ENCODE data around the gene ZNF831.

The ZNF831 gene

GRCh38 chr20:59273739-59274357 lies 110.2 kb downstream of the ZNF831 start:
- Histone ChIP-seq H3K4me3 (ENCODE audit: control insufficient read depth in 1 of 7, extremely low read depth in 1 of 7, insufficient read depth in 4 of 7, low read depth in 2 of 7, low read length in 6 of 7) (no peak overlapping the region), H3K27ac (ENCODE audit: insufficient read depth in 1 of 2, low read depth in 1 of 2, low read length in 2 of 2, poor library complexity in 1 of 2, severe bottlenecking in 2 of 2) (no peak overlapping the region), H3K27me3 (replicated peaks in 2 of 5; ENCODE audit: control insufficient read depth in 4 of 5, insufficient read depth in 5 of 5, low read length in 4 of 5) (peaks cover 0 to 13% (median 0%) of the 10 kb centered on the region in 5 experiments), H3K36me3 (ENCODE audit: control insufficient read depth in 4 of 4, insufficient read depth in 4 of 4, low read length in 3 of 4) (no peaks in the 10 kb centered on the region), H3K4me1 (ENCODE audit: control extremely low read depth in 1 of 4, control insufficient read depth in 4 of 4, insufficient read depth in 4 of 4, low read length in 3 of 4) (peaks cover 0 to 19% (median 7%) of the 10 kb centered on the region in 4 experiments), H3K9me3 (ENCODE audit: control extremely low read depth in 1 of 5, control insufficient read depth in 4 of 5, insufficient read depth in 2 of 5, low read depth in 1 of 5, low read length in 4 of 5) (no peaks in the 10 kb centered on the region)
- DNase-seq = peak in 2 of 3 donors; percentile 8 to 50
- CTCF ChIA-PET = no interaction called here
- POLR2A ChIA-PET = no interaction called here
- 86% methylated on average over 10 of the region's 11 CpGs for WGBS (ENCODE audit: insufficient coverage)

- Histone ChIP-seq H3K4me3 (ENCODE audit: control insufficient read depth in 1 of 7, extremely low read depth in 1 of 7, insufficient read depth in 4 of 7, low read depth in 2 of 7, low read length in 6 of 7) (no peak overlapping the region), H3K27ac (ENCODE audit: insufficient read depth in 1 of 2, low read depth in 1 of 2, low read length in 2 of 2, poor library complexity in 1 of 2, severe bottlenecking in 2 of 2) (no peak overlapping the region), H3K9me3 (ENCODE audit: control extremely low read depth in 1 of 5, control insufficient read depth in 4 of 5, insufficient read depth in 2 of 5, low read depth in 1 of 5, low read length in 4 of 5) (peaks cover 0 to 2% (median 0%) of the 10 kb centered on the region in 5 experiments), H3K36me3 (ENCODE audit: control insufficient read depth in 4 of 4, insufficient read depth in 4 of 4, low read length in 3 of 4) (no peaks in the 10 kb centered on the region), H3K4me1 (ENCODE audit: control extremely low read depth in 1 of 4, control insufficient read depth in 4 of 4, insufficient read depth in 4 of 4, low read length in 3 of 4) (peaks cover 0 to 11% (median 3%) of the 10 kb centered on the region in 4 experiments), H3K27me3 (replicated peaks in 2 of 5; ENCODE audit: control insufficient read depth in 4 of 5, insufficient read depth in 5 of 5, low read length in 4 of 5) (peaks cover 0 to 14% (median 0%) of the 10 kb centered on the region in 5 experiments)
- WGBS (ENCODE audit: insufficient coverage) = 76% methylated on average over 3 of the region's 5 CpGs
- CTCF ChIA-PET = no interaction called here
- no peak for DNase-seq
- POLR2A ChIA-PET = no interaction called here
These were observed 113.3 kb downstream of the ZNF831 start for GRCh38 chr20:59276938-59277337.

- 100% methylated on average over 4 of the region's 5 CpGs for WGBS (ENCODE audit: insufficient coverage)
- ChIA-PET CTCF (interaction anchor here (1.2 kb wide), 1 partner anchor 9 kb away, joined by 4 read pairs; no protein-coding TSS in a partner anchor), POLR2A (no interaction called here)
- no peaks in the 10 kb centered on the region for H3K36me3 ChIP-seq (ENCODE audit: control insufficient read depth in 4 of 4, insufficient read depth in 4 of 4, low read length in 3 of 4)
- H3K4me3 ChIP-seq (ENCODE audit: control insufficient read depth in 1 of 7, extremely low read depth in 1 of 7, insufficient read depth in 4 of 7, low read depth in 2 of 7, low read length in 6 of 7) = no peak overlapping the region
- H3K27ac ChIP-seq (ENCODE audit: insufficient read depth in 1 of 2, low read depth in 1 of 2, low read length in 2 of 2, poor library complexity in 1 of 2, severe bottlenecking in 2 of 2) = no peak overlapping the region
- no peaks in the 10 kb centered on the region for H3K9me3 ChIP-seq (ENCODE audit: control extremely low read depth in 1 of 5, control insufficient read depth in 4 of 5, insufficient read depth in 2 of 5, low read depth in 1 of 5, low read length in 4 of 5)
- H3K4me1 ChIP-seq (ENCODE audit: control extremely low read depth in 1 of 4, control insufficient read depth in 4 of 4, insufficient read depth in 4 of 4, low read length in 3 of 4) = no peaks in the 10 kb centered on the region
- peaks cover 0 to 11% (median 0%) of the 10 kb centered on the region in 5 experiments for H3K27me3 ChIP-seq (replicated peaks in 2 of 5; ENCODE audit: control insufficient read depth in 4 of 5, insufficient read depth in 5 of 5, low read length in 4 of 5)
- DNase-seq = no peak
These were observed 120.8 kb downstream of the ZNF831 start for GRCh38 chr20:59284470-59284869.

- H3K27ac ChIP-seq (ENCODE audit: insufficient read depth in 1 of 2, low read depth in 1 of 2, low read length in 2 of 2, poor library complexity in 1 of 2, severe bottlenecking in 2 of 2) = no peak overlapping the region
- ChIA-PET CTCF (no interaction called here), POLR2A (no interaction called here)
- H3K4me3 ChIP-seq (ENCODE audit: control insufficient read depth in 1 of 7, extremely low read depth in 1 of 7, insufficient read depth in 4 of 7, low read depth in 2 of 7, low read length in 6 of 7) = no peak overlapping the region
- DNase-seq = no peak
- H3K9me3 ChIP-seq (ENCODE audit: control extremely low read depth in 1 of 5, control insufficient read depth in 4 of 5, insufficient read depth in 2 of 5, low read depth in 1 of 5, low read length in 4 of 5) = no peaks in the 10 kb centered on the region
- H3K36me3 ChIP-seq (ENCODE audit: control insufficient read depth in 4 of 4, insufficient read depth in 4 of 4, low read length in 3 of 4) = no peaks in the 10 kb centered on the region
- H3K4me1 ChIP-seq (ENCODE audit: control extremely low read depth in 1 of 4, control insufficient read depth in 4 of 4, insufficient read depth in 4 of 4, low read length in 3 of 4) = no peaks in the 10 kb centered on the region
- peaks cover 0 to 26% (median 8%) of the 10 kb centered on the region in 5 experiments for H3K27me3 ChIP-seq (replicated peaks in 2 of 5; ENCODE audit: control insufficient read depth in 4 of 5, insufficient read depth in 5 of 5, low read length in 4 of 5)
- WGBS (ENCODE audit: insufficient coverage) = 92% methylated on average over 5 of the region's 5 CpGs
These were observed 126.4 kb downstream of the ZNF831 start for GRCh38 chr20:59289994-59290393.

- WGBS (ENCODE audit: insufficient coverage) = 96% methylated on average over 17 of the region's 19 CpGs
- H3K4me3 ChIP-seq (ENCODE audit: control insufficient read depth in 1 of 7, extremely low read depth in 1 of 7, insufficient read depth in 4 of 7, low read depth in 2 of 7, low read length in 6 of 7) = no peak overlapping the region
- DNase-seq = no peak
- no peaks in the 10 kb centered on the region for H3K4me1 ChIP-seq (ENCODE audit: control extremely low read depth in 1 of 4, control insufficient read depth in 4 of 4, insufficient read depth in 4 of 4, low read length in 3 of 4)
- no peak overlapping the region for H3K27ac ChIP-seq (ENCODE audit: insufficient read depth in 1 of 2, low read depth in 1 of 2, low read length in 2 of 2, poor library complexity in 1 of 2, severe bottlenecking in 2 of 2)
- no peaks in the 10 kb centered on the region for H3K36me3 ChIP-seq (ENCODE audit: control insufficient read depth in 4 of 4, insufficient read depth in 4 of 4, low read length in 3 of 4)
- ChIA-PET CTCF (no interaction called here), POLR2A (no interaction called here)
- no peaks in the 10 kb centered on the region for H3K9me3 ChIP-seq (ENCODE audit: control extremely low read depth in 1 of 5, control insufficient read depth in 4 of 5, insufficient read depth in 2 of 5, low read depth in 1 of 5, low read length in 4 of 5)
- H3K27me3 ChIP-seq (replicated peaks in 2 of 5; ENCODE audit: control insufficient read depth in 4 of 5, insufficient read depth in 5 of 5, low read length in 4 of 5) = peaks cover 0 to 35% (median 13%) of the 10 kb centered on the region in 5 experiments
These were observed 128.2 kb downstream of the ZNF831 start for GRCh38 chr20:59291740-59292383.

GRCh38 chr20:59295531-59295930 lies 131.9 kb downstream of the ZNF831 start:
- ChIA-PET POLR2A (no interaction called here), CTCF (no interaction called here)
- Histone ChIP-seq H3K27me3 (replicated peaks in 2 of 5; ENCODE audit: control insufficient read depth in 4 of 5, insufficient read depth in 5 of 5, low read length in 4 of 5) (peaks cover 0 to 67% (median 27%) of the 10 kb centered on the region in 5 experiments), H3K9me3 (ENCODE audit: control extremely low read depth in 1 of 5, control insufficient read depth in 4 of 5, insufficient read depth in 2 of 5, low read depth in 1 of 5, low read length in 4 of 5) (no peaks in the 10 kb centered on the region), H3K36me3 (ENCODE audit: control insufficient read depth in 4 of 4, insufficient read depth in 4 of 4, low read length in 3 of 4) (no peaks in the 10 kb centered on the region), H3K4me1 (ENCODE audit: control extremely low read depth in 1 of 4, control insufficient read depth in 4 of 4, insufficient read depth in 4 of 4, low read length in 3 of 4) (peaks cover 0 to under 1% (median 0%) of the 10 kb centered on the region in 4 experiments), H3K27ac (ENCODE audit: insufficient read depth in 1 of 2, low read depth in 1 of 2, low read length in 2 of 2, poor library complexity in 1 of 2, severe bottlenecking in 2 of 2) (no peak overlapping the region), H3K4me3 (ENCODE audit: control insufficient read depth in 1 of 7, extremely low read depth in 1 of 7, insufficient read depth in 4 of 7, low read depth in 2 of 7, low read length in 6 of 7) (no peak overlapping the region)
- no peak for DNase-seq
- 13% methylated on average over 1 of the region's 5 CpGs for whole genome bisulfite sequencing (ENCODE audit: insufficient coverage)

GRCh38 chr20:59297686-59298085 lies 134.1 kb downstream of the ZNF831 start:
- WGBS (ENCODE audit: insufficient coverage) = 96% methylated on average over 5 of the region's 7 CpGs
- POLR2A ChIA-PET = no interaction called here
- H3K27me3 ChIP-seq (replicated peaks in 2 of 5; ENCODE audit: control insufficient read depth in 4 of 5, insufficient read depth in 5 of 5, low read length in 4 of 5) = peaks cover 0 to 78% (median 36%) of the 10 kb centered on the region in 5 experiments

More at GRCh38 chr20:59297686-59298085, 134.1 kb downstream of the ZNF831 start:
- H3K4me1 ChIP-seq (ENCODE audit: control extremely low read depth in 1 of 4, control insufficient read depth in 4 of 4, insufficient read depth in 4 of 4, low read length in 3 of 4) = peaks cover 0 to 2% (median 0%) of the 10 kb centered on the region in 4 experiments
- no peak for DNase-seq
- no peak overlapping the region for H3K4me3 ChIP-seq (ENCODE audit: control insufficient read depth in 1 of 7, extremely low read depth in 1 of 7, insufficient read depth in 4 of 7, low read depth in 2 of 7, low read length in 6 of 7)
- H3K36me3 ChIP-seq (ENCODE audit: control insufficient read depth in 4 of 4, insufficient read depth in 4 of 4, low read length in 3 of 4) = no peaks in the 10 kb centered on the region
- no peaks in the 10 kb centered on the region for H3K9me3 ChIP-seq (ENCODE audit: control extremely low read depth in 1 of 5, control insufficient read depth in 4 of 5, insufficient read depth in 2 of 5, low read depth in 1 of 5, low read length in 4 of 5)
- CTCF ChIA-PET = no interaction called here
- no peak overlapping the region for H3K27ac ChIP-seq (ENCODE audit: insufficient read depth in 1 of 2, low read depth in 1 of 2, low read length in 2 of 2, poor library complexity in 1 of 2, severe bottlenecking in 2 of 2)

Measured in common myeloid progenitor, CD34-positive (primary cell).